GM12878 (cell line): ENCODE measurements around the gene MAP1LC3A. TPM values are rescaled to one million over a fixed set of nuclear protein-coding genes. Genes with fewer than 3 reads are reported as not detected.
A peak's percentile ranks its signal among the peaks of the same experiment; 100 is the strongest.

Experiments used
- ESRRA ChIP-seq: IDR thresholded peaks from 2 replicates; pipeline ENCODE4 v1.6.1; 2012; ENCODE audit warnings: mild to moderate bottlenecking, low read length, improper control_type of control experiment
- MLLT1 ChIP-seq: fragments of 450-650 bp; IDR thresholded peaks from 2 replicates; pipeline ENCODE4 v1.6.1; 2016; ENCODE audit warnings: mild to moderate bottlenecking
- POLR2AphosphoS5 ChIP-seq: IDR thresholded peaks from 2 replicates; pipeline ENCODE4 v1.6.1; 2011; ENCODE audit warnings: mild to moderate bottlenecking, low read length, inconsistent platforms
- RB1 ChIP-seq: fragments of 450-650 bp; formaldehyde crosslinking; IDR thresholded peaks from 2 replicates; pipeline ENCODE4 v1.6.1; 2017; ENCODE audit warnings: mild to moderate bottlenecking, borderline replicate concordance
- YBX1 ChIP-seq: fragments of 450-650 bp; IDR thresholded peaks from 2 replicates; pipeline ENCODE4 v1.6.1; 2016; ENCODE audit warnings: antibody characterized with exemption
- YY1 ChIP-seq: IDR thresholded peaks from 2 replicates; pipeline ENCODE4 v1.6.1; 2011; ENCODE audit warnings: low read depth, mild to moderate bottlenecking, low read length
- ZBTB40 ChIP-seq: fragments of 450-650 bp; IDR thresholded peaks from 2 replicates; pipeline ENCODE4 v1.6.1; 2016; ENCODE audit warnings: mild to moderate bottlenecking, moderate library complexity, borderline replicate concordance
- polyA plus RNA-seq, 11 experiments: library from polyadenylated mRNA; depleted of rRNA in 4 of 11; unstranded in 6 of 11; stranded (reverse) in 5 of 11; fragments of >200 nt; fragmentation: Nextera tagmentation in 4 of 11; fragmentation: Illumina TruSeq in 1 of 11; extraction: Ambion mirVana in 4 of 11; extraction: Trizol in 1 of 11; gene quantifications; 1 replicate in 1 of 11; 2 replicates in 10 of 11; pipeline versions ENCODE4 v1.2.1 to v1.2.3, GENCODE V29; 2011 to 2016; ENCODE audit warnings: inconsistent platforms in 2 of 11, missing spikeins in 2 of 11, low read depth in 1 of 11
- total RNA-seq, 4 experiments: library from RNA; depleted of rRNA in 3 of 4; stranded (reverse); fragments of >200 nt in 3 of 4; fragmentation: Illumina TruSeq in 1 of 4; extraction: Trizol in 1 of 4; gene quantifications; 2 replicates each; pipeline versions ENCODE4 v1.2.1 to v1.2.3, GENCODE V29; 2013 to 2021

MAP1LC3A gene
- total and polyA plus RNA-seq, 10 of the 15 experiments (the other 5 are each of a cell fraction or from before 2014, with no cell fraction given) = 0.27 to 1.2 (median 0.39) TPM; not detected in 4

- 0 out of 2 replicates have a peak, but pooled peaks have one; percentile 26 for TF ChIP-seq MLLT1
- TF ChIP-seq RB1 = no peak
- TF ChIP-seq POLR2AphosphoS5 = no peak
- no peak for TF ChIP-seq YBX1
- 0 out of 2 replicates have a peak, but pooled peaks have one; percentile 14 for TF ChIP-seq ZBTB40
- TF ChIP-seq ESRRA = no peak
- TF ChIP-seq YY1 = no peak
These were observed 590 bp upstream of the MAP1LC3A start (continued) for GRCh38 chr20:34557936-34558319.
